HCT116 (cell line): Measurements from ENCODE around the gene OSBPL8. TPM values are rescaled to one million over a fixed set of nuclear protein-coding genes. Genes with fewer than 3 reads are reported as not detected.

ENCODE experiments used
- ATAC-seq: fragments of 200-7000 bp; cut with Tn5 transposase; 2 replicates; pipeline ENCODE4 v1.9.1; 2020; ENCODE audit warnings: mild to moderate bottlenecking, moderate library complexity
- BruUV-seq: library from RNA; stranded (reverse); fragments of 400-500 nt; replicated peaks from 2 replicates; lab custom pipeline; 2021; lab: Mats Ljungman, UMichigan
- CTCF ChIA-PET: fragments of 300-600 bp; sonication (Branson Sonifier 250); formaldehyde crosslinking; loops from one replicate; lab custom pipeline; 2021; ENCODE audit warnings: antibody characterized with exemption; lab: Charles Lee
- POLR2A ChIA-PET: fragments of 300-600, 350-600 bp; sonication (Branson Sonifier 250); formaldehyde crosslinking; loops from one replicate; lab custom pipeline; 2021; ENCODE audit warnings: antibody characterized with exemption; lab: Charles Lee
- RAD21 ChIA-PET, 2 experiments: fragments of 300-600 bp; sonication (Branson Sonifier 250); formaldehyde crosslinking; loops; one replicate each; lab custom pipeline; 2023; ENCODE audit warnings: low total read pairs in 2 of 2; ENCODE audit not compliant: uncharacterized antibody in 2 of 2, unreplicated experiment in 2 of 2, low non-redundant PET in 1 of 2; lab: Charles Lee
- DNase-seq: peaks from one replicate; pipeline ENCODE4 v3.0.0-alpha.2; 2010; ENCODE audit warnings: low read depth, low spot score
- H2AFZ ChIP-seq: fragments of 200-600 bp; shearing (Covaris generic), sonication (generic); 2 replicates; pipeline ENCODE4 v1.6.1; 2017; ENCODE audit warnings: low read depth, mixed run types, mixed read lengths, antibody characterized with exemption, low read length; ENCODE audit not compliant: poor library complexity, severe bottlenecking
- H3K27ac ChIP-seq: 2 replicates; pipeline ENCODE4 v1.5.1; 2012; ENCODE audit warnings: low read depth, low read length
- H3K27me3 ChIP-seq: fragments of 200-600 bp; sonication (generic); 2 replicates; pipeline ENCODE4 v1.6.1; 2016; ENCODE audit warnings: mixed run types, low read length, mixed read lengths; ENCODE audit not compliant: insufficient read depth
- H3K36me3 ChIP-seq, 2 experiments: fragments of 200-500 bp in 1 of 2; fragments of 200-600 bp in 1 of 2; sonication (Bioruptor generic) in 1 of 2; sonication (generic) in 1 of 2; 2 replicates each; pipeline versions ENCODE4 v1.5.1 to v1.6.1; 2014 to 2016; ENCODE audit warnings: low read length in 2 of 2, inconsistent platforms in 1 of 2, mixed read lengths in 1 of 2, mixed run types in 1 of 2; ENCODE audit not compliant: insufficient read depth in 2 of 2, control insufficient read depth in 1 of 2
- H3K4me1 ChIP-seq, 2 experiments: fragments of 200-600 bp in 1 of 2; sonication (generic) in 1 of 2; 2 replicates each; pipeline versions ENCODE4 v1.5.1 to v1.6.1; 2012 to 2017; ENCODE audit warnings: low read length in 2 of 2, inconsistent platforms in 1 of 2, mild to moderate bottlenecking in 1 of 2, mixed read lengths in 1 of 2, mixed run types in 1 of 2, moderate library complexity in 1 of 2; ENCODE audit not compliant: insufficient read depth in 2 of 2, control insufficient read depth in 1 of 2
- H3K4me2 ChIP-seq: fragments of 200-600 bp; sonication (generic); 2 replicates; pipeline ENCODE4 v1.6.1; 2017; ENCODE audit warnings: mixed run types, low read length, mixed read lengths
- H3K4me3 ChIP-seq, 2 experiments: fragments of 200-600 bp in 1 of 2; sonication (generic) in 1 of 2; replicated peaks in 1 of 2; 2 replicates each; pipeline ENCODE4 v1.5.1; 2011 to 2016; ENCODE audit warnings: low read length in 2 of 2, control low read depth in 1 of 2, low read depth in 1 of 2, mild to moderate bottlenecking in 1 of 2, mixed read lengths in 1 of 2, mixed run types in 1 of 2
- H3K79me2 ChIP-seq: fragments of 200-600 bp; sonication (generic); 2 replicates; pipeline ENCODE4 v1.6.1; 2017; ENCODE audit warnings: mild to moderate bottlenecking, mixed run types, low read length, moderate library complexity, mixed read lengths; ENCODE audit not compliant: insufficient read depth
- H3K9ac ChIP-seq: fragments of 200-600 bp; sonication (generic); 2 replicates; pipeline ENCODE4 v1.6.1; 2016; ENCODE audit warnings: low read length, mixed read lengths
- H3K9me2 ChIP-seq: fragments of 200-600 bp; sonication (generic), shearing (Covaris generic); 2 replicates; pipeline ENCODE4 v1.6.1; 2017; ENCODE audit warnings: mixed run types, mild to moderate bottlenecking, moderate library complexity; ENCODE audit not compliant: insufficient read depth
- H3K9me3 ChIP-seq, 2 experiments: fragments of 200-500 bp in 1 of 2; fragments of 200-600 bp in 1 of 2; sonication (Bioruptor generic) in 1 of 2; sonication (generic) in 1 of 2; 2 replicates each; pipeline ENCODE4 v1.6.1; 2014 to 2017; ENCODE audit warnings: low read length in 2 of 2, mixed read lengths in 2 of 2, inconsistent platforms in 1 of 2, low read depth in 1 of 2, mild to moderate bottlenecking in 1 of 2, mixed run types in 1 of 2, moderate library complexity in 1 of 2; ENCODE audit not compliant: control insufficient read depth in 1 of 2, insufficient read depth in 1 of 2
- H4K20me1 ChIP-seq: fragments of 200-600 bp; sonication (generic), shearing (Covaris generic); 2 replicates; pipeline ENCODE4 v1.6.1; 2017; ENCODE audit warnings: mixed run types, mild to moderate bottlenecking, moderate library complexity; ENCODE audit not compliant: insufficient read depth
- EGR1 ChIP-seq: IDR thresholded peaks from 2 replicates; pipeline ENCODE4 v1.6.1; 2012; ENCODE audit warnings: low read depth
- RAD21 ChIP-seq: IDR thresholded peaks from 2 replicates; pipeline ENCODE4 v1.6.1; 2012; ENCODE audit warnings: low read depth, mild to moderate bottlenecking
- ZFX ChIP-seq: fragments of 450-650 bp; IDR thresholded peaks from 2 replicates; pipeline ENCODE4 v1.6.1; 2017
- intact Hi-C: fragments of 100-400 bp; cut with micrococcal nuclease; formaldehyde crosslinking; loops from 2 replicates; pipeline ENCODE4 v1.10.0; 2022
- total RNA-seq: library from RNA; stranded (reverse); gene quantifications from one replicate; pipeline ENCODE4 v1.2.1, GENCODE V29; 2021; ENCODE audit not compliant: unreplicated experiment
- TF ChIP-seq, protein P1 (sequence below), 3 experiments: fragments of 200-600 bp in 1 of 3; sonication (generic) in 1 of 3; IDR thresholded peaks in 2 of 3; conservative IDR thresholded peaks in 1 of 3; 2 replicates each; pipeline ENCODE4 v1.5.1; 2012 to 2017; ENCODE audit warnings: low read depth in 2 of 3, low read length in 2 of 3, antibody characterized with exemption in 1 of 3, borderline replicate concordance in 1 of 3, control low read depth in 1 of 3, mild to moderate bottlenecking in 1 of 3, mixed read lengths in 1 of 3, mixed run types in 1 of 3, moderate library complexity in 1 of 3; ENCODE audit not compliant: insufficient read depth in 1 of 3
- TF ChIP-seq, protein P2 (sequence below): IDR thresholded peaks from 2 replicates; pipeline ENCODE4 v1.6.1; 2011; ENCODE audit warnings: mild to moderate bottlenecking, low read length, moderate library complexity; ENCODE audit not compliant: insufficient replicate concordance; ENCODE audit errors: extremely low read depth

The OSBPL8 gene
- total RNA-seq, 1 experiment from 2014 or later = 115 TPM

DNA sequence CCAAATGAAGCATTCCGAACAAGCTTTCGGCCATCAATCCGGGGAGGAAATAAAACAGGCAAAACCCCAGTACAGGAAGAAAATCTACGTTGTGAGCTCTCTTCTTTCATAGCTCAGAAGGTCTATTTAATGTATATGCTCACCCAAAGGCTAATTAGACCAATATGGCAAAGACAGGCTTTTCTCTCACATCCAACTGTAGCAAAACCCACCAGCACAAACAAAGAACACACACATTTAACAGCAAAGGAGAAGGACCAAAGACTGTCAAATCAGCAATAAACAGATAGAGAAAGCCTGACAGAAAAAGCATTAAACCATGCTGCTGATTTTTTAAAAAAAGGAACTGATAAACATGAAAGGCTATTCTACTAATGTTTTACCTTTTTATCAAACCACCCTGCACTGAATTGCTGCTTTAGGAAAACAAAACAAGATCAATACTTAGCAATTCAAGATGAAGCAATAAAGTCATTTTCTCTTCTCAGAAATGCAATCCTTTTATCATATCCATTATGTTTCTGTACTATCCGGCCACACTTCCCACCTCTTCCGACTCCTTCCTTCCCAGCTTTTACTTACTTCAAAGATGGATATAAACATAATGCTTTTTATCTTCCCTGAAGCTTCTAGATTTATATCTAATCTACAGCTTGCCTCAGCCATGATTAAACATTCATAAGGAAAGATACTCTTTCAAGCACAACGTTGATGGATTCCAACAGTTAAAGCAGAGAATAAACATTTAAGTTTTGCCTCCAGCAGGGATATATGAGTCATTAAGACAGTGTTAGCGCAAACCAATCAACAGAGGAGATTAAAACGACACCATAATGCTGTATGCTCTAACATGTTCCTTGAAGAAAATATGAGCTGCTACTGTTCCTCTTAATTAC is 136.8 kb downstream of the OSBPL8 start:
- Histone ChIP-seq H4K20me1 (no peaks in the 10 kb centered on the region), H3K9me3 (peaks cover 6 to 10% of the 10 kb centered on the region in 2 experiments; a peak in 2 of 4 replicates), H3K4me3 (no peak overlapping the region), H3K9ac (no peak overlapping the region), H2AFZ (no peak overlapping the region), H3K27ac (peak overlapping the region; percentile 61; the same call in 1 of the 2 replicates), H3K27me3 (no peaks in the 10 kb centered on the region), H3K4me1 (no peaks in the 10 kb centered on the region), H3K4me2 (no peak overlapping the region), H3K79me2 (peaks cover 38% of the 10 kb centered on the region), H3K36me3 (peaks cover 0 to 5% of the 10 kb centered on the region in 2 experiments; a peak in 1 of 4 replicates), H3K9me2 (no peaks in the 10 kb centered on the region)
- RAD21 ChIA-PET = no interaction called here
- ATAC-seq (peak; percentile 42; the same call in 1 of the 2 replicates), DNase-seq (no peak)
- TF ChIP-seq ZFX = no peak
- CTCF ChIA-PET = no interaction called here
- BruUV-seq = no TSS peak
- POLR2A ChIA-PET = interaction anchor here (0.6 kb wide), 1 partner anchor 751 kb away, joined by 3 read pairs; no protein-coding TSS in a partner anchor
- intact Hi-C loops = no loop called here

DNA sequence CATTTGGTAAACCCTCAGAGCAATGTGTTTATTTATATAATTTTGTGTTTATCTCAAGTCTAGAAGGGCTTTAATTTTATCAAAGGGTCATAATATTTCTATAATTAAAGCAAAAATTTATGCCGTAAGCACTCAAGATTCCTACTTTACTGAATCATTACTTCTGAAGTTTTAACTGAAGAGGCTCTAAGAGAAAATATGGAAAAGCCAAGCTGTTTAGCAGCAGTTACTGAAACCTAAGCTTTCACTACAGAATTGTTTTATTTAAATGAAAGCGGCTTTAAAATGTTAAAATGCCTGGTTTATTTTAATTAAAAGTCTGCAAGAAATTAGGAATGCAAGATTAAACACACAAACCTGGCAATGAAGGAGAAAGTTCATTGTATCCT is 137.4 kb downstream of the OSBPL8 start:
- peak overlapping the region; percentile 61; the same call in 1 of the 2 replicates for H3K27ac ChIP-seq
- ATAC-seq (no peak), DNase-seq (no peak)
- no peak overlapping the region for H3K4me2 ChIP-seq
- no peaks in the 10 kb centered on the region for H4K20me1 ChIP-seq
- no peaks in the 10 kb centered on the region for H3K27me3 ChIP-seq
- H3K36me3 ChIP-seq = peaks cover 0 to 5% of the 10 kb centered on the region in 2 experiments; a peak in 1 of 4 replicates
- H2AFZ ChIP-seq = no peak overlapping the region
- ChIA-PET POLR2A (no interaction called here), CTCF (no interaction called here), RAD21 (no interaction called here)
- no peak overlapping the region for H3K4me3 ChIP-seq
- H3K4me1 ChIP-seq = no peaks in the 10 kb centered on the region
- TSS peak; percentile 62 for BruUV-seq
- peaks cover 6 to 10% of the 10 kb centered on the region in 2 experiments; a peak in 2 of 4 replicates for H3K9me3 ChIP-seq
- no peak for TF ChIP-seq RAD21
- TF ChIP-seq EGR1 = no peak
- TF ChIP-seq, protein P1, sequence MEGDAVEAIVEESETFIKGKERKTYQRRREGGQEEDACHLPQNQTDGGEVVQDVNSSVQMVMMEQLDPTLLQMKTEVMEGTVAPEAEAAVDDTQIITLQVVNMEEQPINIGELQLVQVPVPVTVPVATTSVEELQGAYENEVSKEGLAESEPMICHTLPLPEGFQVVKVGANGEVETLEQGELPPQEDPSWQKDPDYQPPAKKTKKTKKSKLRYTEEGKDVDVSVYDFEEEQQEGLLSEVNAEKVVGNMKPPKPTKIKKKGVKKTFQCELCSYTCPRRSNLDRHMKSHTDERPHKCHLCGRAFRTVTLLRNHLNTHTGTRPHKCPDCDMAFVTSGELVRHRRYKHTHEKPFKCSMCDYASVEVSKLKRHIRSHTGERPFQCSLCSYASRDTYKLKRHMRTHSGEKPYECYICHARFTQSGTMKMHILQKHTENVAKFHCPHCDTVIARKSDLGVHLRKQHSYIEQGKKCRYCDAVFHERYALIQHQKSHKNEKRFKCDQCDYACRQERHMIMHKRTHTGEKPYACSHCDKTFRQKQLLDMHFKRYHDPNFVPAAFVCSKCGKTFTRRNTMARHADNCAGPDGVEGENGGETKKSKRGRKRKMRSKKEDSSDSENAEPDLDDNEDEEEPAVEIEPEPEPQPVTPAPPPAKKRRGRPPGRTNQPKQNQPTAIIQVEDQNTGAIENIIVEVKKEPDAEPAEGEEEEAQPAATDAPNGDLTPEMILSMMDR (IDR thresholded peaks at IDR 0.05 in 2 of 3, conservative IDR thresholded peaks at IDR 0.05 in 1 of 3; ENCODE audit: borderline replicate concordance in 1 of 3, insufficient read depth in 1 of 3, low read depth in 2 of 3, low read length in 2 of 3) = no peak
- TF ChIP-seq, protein P2, sequence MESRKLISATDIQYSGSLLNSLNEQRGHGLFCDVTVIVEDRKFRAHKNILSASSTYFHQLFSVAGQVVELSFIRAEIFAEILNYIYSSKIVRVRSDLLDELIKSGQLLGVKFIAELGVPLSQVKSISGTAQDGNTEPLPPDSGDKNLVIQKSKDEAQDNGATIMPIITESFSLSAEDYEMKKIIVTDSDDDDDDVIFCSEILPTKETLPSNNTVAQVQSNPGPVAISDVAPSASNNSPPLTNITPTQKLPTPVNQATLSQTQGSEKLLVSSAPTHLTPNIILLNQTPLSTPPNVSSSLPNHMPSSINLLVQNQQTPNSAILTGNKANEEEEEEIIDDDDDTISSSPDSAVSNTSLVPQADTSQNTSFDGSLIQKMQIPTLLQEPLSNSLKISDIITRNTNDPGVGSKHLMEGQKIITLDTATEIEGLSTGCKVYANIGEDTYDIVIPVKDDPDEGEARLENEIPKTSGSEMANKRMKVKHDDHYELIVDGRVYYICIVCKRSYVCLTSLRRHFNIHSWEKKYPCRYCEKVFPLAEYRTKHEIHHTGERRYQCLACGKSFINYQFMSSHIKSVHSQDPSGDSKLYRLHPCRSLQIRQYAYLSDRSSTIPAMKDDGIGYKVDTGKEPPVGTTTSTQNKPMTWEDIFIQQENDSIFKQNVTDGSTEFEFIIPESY = no peak
- intact Hi-C loops = no loop called here
- H3K9ac ChIP-seq = no peak overlapping the region
- H3K79me2 ChIP-seq = peaks cover 35% of the 10 kb centered on the region
- no peaks in the 10 kb centered on the region for H3K9me2 ChIP-seq
